Neural crest cell (in vitro differentiated cells): ENCODE measurements around the gene SHD. TPM values are rescaled to one million over a fixed set of nuclear protein-coding genes. Genes with fewer than 3 reads are reported as not detected.
A peak's percentile ranks its signal among the peaks of the same experiment; 100 is the strongest.
"Not testable (repeated sequence)": the region's sequence is repeated elsewhere in the genome, so short reads cannot be mapped to it uniquely, and the experiment has no call there.

Experiments used
- DNase-seq: peaks from one replicate; pipeline ENCODE4 v3.0.0; 2021; ENCODE audit warnings: low read depth, mixed read lengths, low spot score
- H3K27ac Mint-ChIP-seq: one replicate; pipeline ENCODE4 v1.8.0; 2021; ENCODE audit warnings: mild to moderate bottlenecking, mixed read lengths; ENCODE audit not compliant: unreplicated experiment
- H3K27me3 Mint-ChIP-seq: 2 replicates; pipeline ENCODE4 v1.8.0; 2021; ENCODE audit warnings: low read depth, mild to moderate bottlenecking, mixed read lengths
- H3K36me3 Mint-ChIP-seq: 2 replicates; pipeline ENCODE4 v1.8.0; 2021; ENCODE audit warnings: low read depth, mild to moderate bottlenecking, mixed read lengths
- H3K4me1 Mint-ChIP-seq: 2 replicates; pipeline ENCODE4 v1.8.0; 2021; ENCODE audit warnings: mixed read lengths
- H3K4me3 Mint-ChIP-seq: one replicate; pipeline ENCODE4 v1.8.0; 2021; ENCODE audit warnings: mild to moderate bottlenecking, mixed read lengths
- H3K9me3 Mint-ChIP-seq: 2 replicates; pipeline ENCODE4 v1.8.0; 2021; ENCODE audit warnings: mixed read lengths
- total RNA-seq: library from RNA; stranded (reverse); gene quantifications from 2 replicates; pipeline ENCODE4 v1.2.1, GENCODE V29; 2021
- TF ChIP-seq, protein P1 (sequence below): fragments of 200-600 bp; sonication (generic); conservative IDR thresholded peaks from 2 replicates; pipeline ENCODE4 v1.5.0; 2021; ENCODE audit warnings: antibody characterized with exemption, mild to moderate bottlenecking

Gene SHD
- total RNA-seq, 1 donor from 2014 or later = 2.7 TPM

GRCh38 chr19:4284176-4284958, 5.3 kb downstream of the SHD start:
- no peak for DNase-seq
- peak overlapping the region; percentile 71 for H3K27ac Mint-ChIP-seq
- no peak overlapping the region for H3K4me3 Mint-ChIP-seq
- no peaks in the 10 kb centered on the region for H3K9me3 Mint-ChIP-seq
- peaks cover 72% of the 10 kb centered on the region for H3K27me3 Mint-ChIP-seq
- no peaks in the 10 kb centered on the region for H3K36me3 Mint-ChIP-seq
- H3K4me1 Mint-ChIP-seq = no peaks in the 10 kb centered on the region
- TF ChIP-seq, protein P1, sequence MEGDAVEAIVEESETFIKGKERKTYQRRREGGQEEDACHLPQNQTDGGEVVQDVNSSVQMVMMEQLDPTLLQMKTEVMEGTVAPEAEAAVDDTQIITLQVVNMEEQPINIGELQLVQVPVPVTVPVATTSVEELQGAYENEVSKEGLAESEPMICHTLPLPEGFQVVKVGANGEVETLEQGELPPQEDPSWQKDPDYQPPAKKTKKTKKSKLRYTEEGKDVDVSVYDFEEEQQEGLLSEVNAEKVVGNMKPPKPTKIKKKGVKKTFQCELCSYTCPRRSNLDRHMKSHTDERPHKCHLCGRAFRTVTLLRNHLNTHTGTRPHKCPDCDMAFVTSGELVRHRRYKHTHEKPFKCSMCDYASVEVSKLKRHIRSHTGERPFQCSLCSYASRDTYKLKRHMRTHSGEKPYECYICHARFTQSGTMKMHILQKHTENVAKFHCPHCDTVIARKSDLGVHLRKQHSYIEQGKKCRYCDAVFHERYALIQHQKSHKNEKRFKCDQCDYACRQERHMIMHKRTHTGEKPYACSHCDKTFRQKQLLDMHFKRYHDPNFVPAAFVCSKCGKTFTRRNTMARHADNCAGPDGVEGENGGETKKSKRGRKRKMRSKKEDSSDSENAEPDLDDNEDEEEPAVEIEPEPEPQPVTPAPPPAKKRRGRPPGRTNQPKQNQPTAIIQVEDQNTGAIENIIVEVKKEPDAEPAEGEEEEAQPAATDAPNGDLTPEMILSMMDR = no peak

GRCh38 chr19:4284974-4285373, 5.9 kb downstream of the SHD start:
- DNase-seq = no peak
- TF ChIP-seq, protein P1 = no peak
- H3K27ac Mint-ChIP-seq = no peak overlapping the region
- no peaks in the 10 kb centered on the region for H3K36me3 Mint-ChIP-seq
- H3K4me1 Mint-ChIP-seq = no peaks in the 10 kb centered on the region
- H3K27me3 Mint-ChIP-seq = peaks cover 68% of the 10 kb centered on the region
- no peak overlapping the region for H3K4me3 Mint-ChIP-seq
- H3K9me3 Mint-ChIP-seq = no peaks in the 10 kb centered on the region

DNA sequence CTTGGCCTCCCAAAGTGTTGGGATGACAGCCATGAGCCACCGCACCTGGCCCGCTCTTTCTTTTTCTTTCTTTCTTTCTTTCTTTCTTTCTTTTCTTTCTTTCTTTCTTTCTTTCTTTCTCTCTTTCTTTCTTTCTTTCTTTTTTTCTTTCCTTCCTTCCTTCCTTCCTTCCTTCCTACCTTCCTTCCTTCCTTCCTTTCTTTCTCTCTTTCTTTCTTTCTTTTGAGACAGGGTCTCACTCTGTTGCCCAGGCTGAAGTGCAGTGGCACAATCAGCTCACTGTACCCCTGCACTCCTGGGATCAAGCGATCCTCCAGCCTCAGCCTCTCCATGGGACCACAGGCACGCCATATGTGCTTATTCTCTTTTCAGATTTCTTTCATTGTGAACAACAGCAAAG, 7.1 kb downstream of the SHD start:
- not testable (repeated sequence) for H3K27ac Mint-ChIP-seq, H3K4me1 Mint-ChIP-seq, H3K9me3 Mint-ChIP-seq, DNase-seq, H3K36me3 Mint-ChIP-seq, H3K4me3 Mint-ChIP-seq
- H3K27me3 Mint-ChIP-seq = peaks cover 56% of the 10 kb centered on the region

DNA sequence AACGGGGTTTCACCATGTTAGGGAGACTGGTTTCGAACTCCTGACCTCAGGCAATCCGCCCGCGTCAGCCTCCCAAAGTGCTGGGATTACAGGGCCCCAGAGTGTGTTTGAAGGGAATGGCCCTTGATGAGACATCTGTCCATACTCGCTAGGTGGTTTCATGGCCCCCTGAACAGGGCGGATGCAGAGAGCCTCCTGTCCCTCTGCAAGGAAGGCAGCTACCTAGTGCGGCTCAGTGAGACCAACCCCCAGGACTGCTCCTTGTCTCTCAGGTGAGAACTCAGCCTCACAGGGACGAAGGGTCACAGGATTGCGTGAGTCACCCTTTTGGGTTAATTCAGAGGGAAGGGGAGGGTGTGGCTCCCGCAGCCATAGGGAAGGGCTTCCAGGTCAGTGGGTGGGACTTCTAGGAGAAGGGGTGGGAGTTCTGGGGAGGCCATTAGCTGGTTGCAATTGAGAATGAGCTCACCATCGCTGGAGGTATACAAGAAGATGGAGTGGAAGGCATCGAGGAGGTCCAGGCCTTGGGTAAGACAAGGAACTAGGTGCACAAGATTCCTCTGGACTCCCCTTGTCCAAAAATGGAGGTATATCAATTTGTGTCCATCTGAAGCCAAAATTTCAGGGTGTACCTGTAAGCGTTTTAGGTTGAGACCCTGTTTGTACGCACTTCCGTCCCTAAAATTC, 9.2 kb downstream of the SHD start:
- Mint-ChIP-seq H3K9me3 (no peaks in the 10 kb centered on the region), H3K36me3 (no peaks in the 10 kb centered on the region), H3K4me1 (peaks cover 7% of the 10 kb centered on the region), H3K4me3 (no peak overlapping the region), H3K27ac (no peak overlapping the region), H3K27me3 (peaks cover 37% of the 10 kb centered on the region)
- TF ChIP-seq, protein P1 = no peak
- no peak for DNase-seq

- no peaks in the 10 kb centered on the region for H3K9me3 Mint-ChIP-seq
Measured at GRCh38 chr19:4291184-4291732, 12.2 kb downstream of the SHD start.

More at GRCh38 chr19:4291184-4291732, 12.2 kb downstream of the SHD start:
- no peak overlapping the region for H3K27ac Mint-ChIP-seq
- peaks cover 7% of the 10 kb centered on the region for H3K4me1 Mint-ChIP-seq
- TF ChIP-seq, protein P1 = no peak
- H3K27me3 Mint-ChIP-seq = peaks cover 13% of the 10 kb centered on the region
- DNase-seq = no peak
- H3K4me3 Mint-ChIP-seq = no peak overlapping the region
- no peaks in the 10 kb centered on the region for H3K36me3 Mint-ChIP-seq
